ENCODE results near the gene FARS2. TPM values are rescaled to one million over a fixed set of nuclear protein-coding genes. Genes with fewer than 3 reads are reported as not detected.

FARS2 gene
- polyA plus RNA-seq, 1 experiment = 17.9 TPM

- CTCF ChIA-PET = interaction anchor here (0.7 kb wide), 1 partner anchor 768 kb away, joined by 3 read pairs; no protein-coding TSS in a partner anchor
- Histone ChIP-seq H3K4me3 (ENCODE audit: low read depth, low read length) (no peak overlapping the region), H3K27me3 (ENCODE audit: control insufficient read depth, insufficient read depth, low read length) (no peaks in the 10 kb centered on the region), H3K36me3 (ENCODE audit: control insufficient read depth, insufficient read depth, low read length) (no peaks in the 10 kb centered on the region)
- POLR2A ChIA-PET = no interaction called here
- TF ChIP-seq CTCF (IDR thresholded peaks at IDR 0.05; ENCODE audit: insufficient read depth, low read depth, low read length) = no peak
- no peak for DNase-seq (ENCODE audit: low read depth)
Measured at GRCh38 chr6:5567352-5567751, 306.0 kb downstream of the FARS2 start.

DNA sequence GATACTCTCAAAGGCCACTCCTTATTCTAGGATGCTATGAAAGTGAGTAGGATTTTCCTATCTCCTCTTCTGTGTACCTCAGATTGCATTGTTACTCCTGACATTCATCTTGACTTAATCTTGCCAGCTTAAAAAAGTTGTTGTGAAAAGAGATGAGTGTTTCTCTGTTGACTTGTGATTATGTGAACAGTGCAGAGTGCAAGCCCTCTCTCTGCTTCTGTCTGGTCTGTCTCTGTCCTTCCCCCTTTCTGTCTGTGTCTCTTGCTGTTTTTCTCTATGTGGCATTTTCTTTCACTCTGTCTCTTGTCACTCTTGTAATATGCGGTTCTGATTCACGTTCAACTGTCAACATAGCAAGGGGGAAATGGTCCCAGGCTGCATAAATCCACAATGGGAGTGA lies 306.6 kb downstream of the FARS2 start:
- POLR2A ChIA-PET = no interaction called here
- Histone ChIP-seq H3K36me3 (ENCODE audit: control insufficient read depth, insufficient read depth, low read length) (no peaks in the 10 kb centered on the region), H3K4me3 (ENCODE audit: low read depth, low read length) (no peak overlapping the region), H3K27me3 (ENCODE audit: control insufficient read depth, insufficient read depth, low read length) (no peaks in the 10 kb centered on the region)
- no peak for DNase-seq (ENCODE audit: low read depth)
- CTCF ChIA-PET = interaction anchor here (0.7 kb wide), 1 partner anchor 768 kb away, joined by 3 read pairs; no protein-coding TSS in a partner anchor
- no peak for TF ChIP-seq CTCF (IDR thresholded peaks at IDR 0.05; ENCODE audit: insufficient read depth, low read depth, low read length)

DNA sequence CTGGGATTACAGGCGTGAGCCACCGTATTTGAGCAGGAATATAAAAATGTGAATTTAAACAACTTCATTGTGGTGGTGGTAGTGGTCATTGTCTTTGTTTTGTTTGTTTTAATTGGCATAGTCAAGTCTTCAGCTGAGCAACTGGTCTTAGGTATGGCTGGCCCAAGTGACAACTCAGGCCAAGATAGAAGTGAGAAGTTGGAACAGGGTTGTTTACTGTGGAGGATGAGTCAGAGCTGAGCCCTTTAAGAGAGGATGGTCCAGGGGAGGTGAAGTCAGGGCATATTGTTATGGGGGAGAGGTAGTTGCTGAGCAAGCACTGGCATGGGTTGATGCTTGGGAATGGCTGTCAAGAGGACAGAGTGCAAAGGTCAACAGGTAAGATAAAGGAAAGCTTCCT lies 308.2 kb downstream of the FARS2 start:
- TF ChIP-seq CTCF (IDR thresholded peaks at IDR 0.05; ENCODE audit: insufficient read depth, low read depth, low read length) = no peak
- H3K4me3 ChIP-seq (ENCODE audit: low read depth, low read length) = no peak overlapping the region
- no peaks in the 10 kb centered on the region for H3K36me3 ChIP-seq (ENCODE audit: control insufficient read depth, insufficient read depth, low read length)
- CTCF ChIA-PET = no interaction called here
- POLR2A ChIA-PET = no interaction called here
- H3K27me3 ChIP-seq (ENCODE audit: control insufficient read depth, insufficient read depth, low read length) = no peaks in the 10 kb centered on the region
- DNase-seq (ENCODE audit: low read depth) = no peak

DNA sequence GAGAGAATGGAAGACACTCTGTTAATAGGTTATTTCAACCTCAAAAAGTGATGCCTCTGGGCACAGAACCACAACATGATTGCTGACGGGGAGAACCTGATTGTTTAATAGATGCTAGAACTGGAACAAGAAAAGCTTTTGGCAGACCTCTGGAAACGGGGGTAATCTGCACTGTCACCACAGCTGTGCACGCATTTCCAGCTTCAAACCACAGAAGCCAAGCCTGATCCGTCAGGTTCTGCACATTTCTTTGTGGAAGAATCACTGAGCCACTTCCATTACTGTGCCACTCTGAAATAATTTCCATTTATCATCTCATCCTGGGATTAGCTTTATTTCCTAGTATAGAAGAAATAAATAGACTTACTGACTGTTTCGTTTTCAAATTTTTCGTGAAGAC lies 309.3 kb downstream of the FARS2 start:
- no peaks in the 10 kb centered on the region for H3K27me3 ChIP-seq (ENCODE audit: control insufficient read depth, insufficient read depth, low read length)
- ChIA-PET CTCF (no interaction called here), POLR2A (no interaction called here)
- no peak for DNase-seq (ENCODE audit: low read depth)
- no peaks in the 10 kb centered on the region for H3K36me3 ChIP-seq (ENCODE audit: control insufficient read depth, insufficient read depth, low read length)
- TF ChIP-seq CTCF (IDR thresholded peaks at IDR 0.05; ENCODE audit: insufficient read depth, low read depth, low read length) = no peak
- no peak overlapping the region for H3K4me3 ChIP-seq (ENCODE audit: low read depth, low read length)

- CTCF ChIA-PET = no interaction called here
- no peak for TF ChIP-seq CTCF (IDR thresholded peaks at IDR 0.05; ENCODE audit: insufficient read depth, low read depth, low read length)
- POLR2A ChIA-PET = no interaction called here
Measured at GRCh38 chr6:5580736-5581581, 319.6 kb downstream of the FARS2 start.

More at GRCh38 chr6:5580736-5581581, 319.6 kb downstream of the FARS2 start:
- Histone ChIP-seq H3K4me3 (ENCODE audit: low read depth, low read length) (no peak overlapping the region), H3K36me3 (ENCODE audit: control insufficient read depth, insufficient read depth, low read length) (no peaks in the 10 kb centered on the region), H3K27me3 (ENCODE audit: control insufficient read depth, insufficient read depth, low read length) (no peaks in the 10 kb centered on the region)
- no peak for DNase-seq (ENCODE audit: low read depth)
